OCI-LY3 (cell line): ENCODE results near the gene KRT6B.

ENCODE experiments used
- H2AFZ ChIP-seq: fragments of 200-600, 300-600 bp; shearing (Covaris generic); 2 replicates; pipeline ENCODE4 v1.6.0; 2014; ENCODE audit warnings: antibody characterized with exemption, low read depth, low read length
- H3K27ac ChIP-seq: fragments of 200-600, 300-600 bp; sonication (generic); 2 replicates; pipeline ENCODE4 v1.5.1; 2014; ENCODE audit warnings: mild to moderate bottlenecking, low read length, moderate library complexity, mixed read lengths
- H3K27me3 ChIP-seq: fragments of 200-600, 300-600 bp; sonication (generic); 2 replicates; pipeline ENCODE4 v1.6.1; 2014; ENCODE audit warnings: low read depth, low read length, mixed read lengths
- H3K36me3 ChIP-seq: fragments of 200-600, 300-600 bp; sonication (generic); replicated peaks from 2 replicates; pipeline ENCODE3; 2014; ENCODE audit warnings: low read depth, low read length, mixed read lengths
- H3K4me1 ChIP-seq: fragments of 300-600, 200-600 bp; sonication (generic); 2 replicates; pipeline ENCODE4 v1.6.1; 2014; ENCODE audit warnings: low read length, mixed read lengths
- H3K4me2 ChIP-seq: fragments of 200-600, 300-600 bp; sonication (generic); 2 replicates; pipeline ENCODE4 v1.6.1; 2014; ENCODE audit warnings: low read length, mixed read lengths
- H3K4me3 ChIP-seq: fragments of 300-600, 200-600 bp; sonication (generic); 2 replicates; pipeline ENCODE4 v1.5.1; 2014; ENCODE audit warnings: antibody characterized with exemption, mild to moderate bottlenecking, low read length, moderate library complexity
- H3K79me2 ChIP-seq: fragments of 300-600, 200-600 bp; shearing (Covaris generic); 2 replicates; pipeline ENCODE4 v1.6.1; 2014; ENCODE audit warnings: mild to moderate bottlenecking, low read length, mixed read lengths
- H3K9ac ChIP-seq: fragments of 300-600, 200-600 bp; shearing (Covaris generic); 2 replicates; pipeline ENCODE4 v1.6.0; 2014; ENCODE audit warnings: mild to moderate bottlenecking, low read length, moderate library complexity
- H3K9me3 ChIP-seq: fragments of 200-600, 300-600 bp; shearing (Covaris generic); 2 replicates; pipeline ENCODE4 v1.6.1; 2014; ENCODE audit warnings: low read length, mixed read lengths; ENCODE audit not compliant: insufficient read depth
- H4K20me1 ChIP-seq: fragments of 200-600, 300-600 bp; sonication (generic); 2 replicates; pipeline ENCODE4 v1.6.1; 2016; ENCODE audit warnings: low read length, mixed read lengths; ENCODE audit not compliant: insufficient read depth
- EZH2phosphoT487 ChIP-seq: fragments of 200-600 bp; shearing (Covaris generic); IDR thresholded peaks from 2 replicates; pipeline ENCODE4 v1.6.1; 2018; ENCODE audit warnings: antibody characterized with exemption, mixed run types, low read depth
- TF ChIP-seq, protein P1 (sequence below): fragments of 200-600, 300-600 bp; sonication (generic); IDR thresholded peaks from 2 replicates; pipeline ENCODE4 v1.5.1; 2014; ENCODE audit warnings: antibody characterized with exemption, low read length, low read depth

The KRT6B gene

DNA sequence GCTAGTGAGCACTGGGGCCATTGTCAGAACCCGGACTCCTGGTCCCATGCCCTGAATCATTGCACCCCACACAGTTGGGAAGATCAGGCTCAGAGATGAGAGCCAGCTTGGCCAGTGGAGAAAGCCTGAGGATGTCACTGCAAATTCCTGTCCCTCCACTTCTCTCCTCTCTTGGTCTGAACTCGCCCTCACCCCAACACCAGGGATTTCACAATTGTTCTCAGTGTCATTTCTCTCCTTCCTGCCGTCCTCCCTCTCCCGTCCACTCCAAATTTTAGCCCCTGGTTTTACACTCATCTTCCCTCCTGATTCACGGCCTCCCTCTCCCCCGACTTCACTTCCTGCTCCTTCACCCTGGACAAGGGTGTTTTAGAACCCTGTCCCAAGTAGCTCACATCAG, 28.9 kb downstream of the KRT6B start:
- H3K79me2 ChIP-seq, result no peaks in the 10 kb centered on the region
- H3K9ac ChIP-seq, result no peak overlapping the region
- no peak overlapping the region for H3K27ac ChIP-seq
- H3K27me3 ChIP-seq, result peaks cover 50% of the 10 kb centered on the region
- H3K4me2 ChIP-seq, result no peak overlapping the region
- H3K36me3 ChIP-seq, result no peaks in the 10 kb centered on the region
- H3K4me1 ChIP-seq, result no peaks in the 10 kb centered on the region
- H3K9me3 ChIP-seq, result no peaks in the 10 kb centered on the region
- TF ChIP-seq EZH2phosphoT487, result no peak
- TF ChIP-seq, protein P1, sequence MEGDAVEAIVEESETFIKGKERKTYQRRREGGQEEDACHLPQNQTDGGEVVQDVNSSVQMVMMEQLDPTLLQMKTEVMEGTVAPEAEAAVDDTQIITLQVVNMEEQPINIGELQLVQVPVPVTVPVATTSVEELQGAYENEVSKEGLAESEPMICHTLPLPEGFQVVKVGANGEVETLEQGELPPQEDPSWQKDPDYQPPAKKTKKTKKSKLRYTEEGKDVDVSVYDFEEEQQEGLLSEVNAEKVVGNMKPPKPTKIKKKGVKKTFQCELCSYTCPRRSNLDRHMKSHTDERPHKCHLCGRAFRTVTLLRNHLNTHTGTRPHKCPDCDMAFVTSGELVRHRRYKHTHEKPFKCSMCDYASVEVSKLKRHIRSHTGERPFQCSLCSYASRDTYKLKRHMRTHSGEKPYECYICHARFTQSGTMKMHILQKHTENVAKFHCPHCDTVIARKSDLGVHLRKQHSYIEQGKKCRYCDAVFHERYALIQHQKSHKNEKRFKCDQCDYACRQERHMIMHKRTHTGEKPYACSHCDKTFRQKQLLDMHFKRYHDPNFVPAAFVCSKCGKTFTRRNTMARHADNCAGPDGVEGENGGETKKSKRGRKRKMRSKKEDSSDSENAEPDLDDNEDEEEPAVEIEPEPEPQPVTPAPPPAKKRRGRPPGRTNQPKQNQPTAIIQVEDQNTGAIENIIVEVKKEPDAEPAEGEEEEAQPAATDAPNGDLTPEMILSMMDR, result no peak
- no peaks in the 10 kb centered on the region for H4K20me1 ChIP-seq
- H3K4me3 ChIP-seq, result no peak overlapping the region
- H2AFZ ChIP-seq, result no peak overlapping the region

DNA sequence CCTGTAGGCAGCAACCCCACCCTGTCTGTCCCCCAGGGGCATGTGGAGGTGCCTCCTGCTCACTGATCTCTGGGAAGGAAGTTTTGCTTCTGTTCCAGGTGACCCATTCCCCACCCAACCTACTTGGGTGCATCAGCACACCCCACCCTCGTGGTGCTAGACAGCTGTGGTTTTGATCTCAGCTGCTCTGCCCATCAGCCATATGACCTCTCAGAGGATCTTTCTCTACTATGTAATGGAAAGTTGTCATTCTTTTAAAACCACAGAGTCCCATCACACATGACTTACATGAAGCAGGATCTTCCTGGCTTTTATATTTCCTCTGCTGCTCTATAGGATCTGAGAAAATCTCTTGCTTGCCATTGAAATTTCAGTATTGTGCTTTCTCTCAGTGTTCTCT, 32.3 kb downstream of the KRT6B start:
- Histone ChIP-seq H3K36me3 (no peaks in the 10 kb centered on the region), H3K27me3 (peaks cover 27% of the 10 kb centered on the region), H2AFZ (no peak overlapping the region), H3K4me1 (no peaks in the 10 kb centered on the region), H3K4me3 (no peak overlapping the region), H3K9me3 (no peaks in the 10 kb centered on the region), H3K27ac (no peak overlapping the region), H3K9ac (no peak overlapping the region), H4K20me1 (no peaks in the 10 kb centered on the region), H3K79me2 (no peaks in the 10 kb centered on the region), H3K4me2 (no peak overlapping the region)
- TF ChIP-seq EZH2phosphoT487, result no peak
- TF ChIP-seq, protein P1, result no peak

DNA sequence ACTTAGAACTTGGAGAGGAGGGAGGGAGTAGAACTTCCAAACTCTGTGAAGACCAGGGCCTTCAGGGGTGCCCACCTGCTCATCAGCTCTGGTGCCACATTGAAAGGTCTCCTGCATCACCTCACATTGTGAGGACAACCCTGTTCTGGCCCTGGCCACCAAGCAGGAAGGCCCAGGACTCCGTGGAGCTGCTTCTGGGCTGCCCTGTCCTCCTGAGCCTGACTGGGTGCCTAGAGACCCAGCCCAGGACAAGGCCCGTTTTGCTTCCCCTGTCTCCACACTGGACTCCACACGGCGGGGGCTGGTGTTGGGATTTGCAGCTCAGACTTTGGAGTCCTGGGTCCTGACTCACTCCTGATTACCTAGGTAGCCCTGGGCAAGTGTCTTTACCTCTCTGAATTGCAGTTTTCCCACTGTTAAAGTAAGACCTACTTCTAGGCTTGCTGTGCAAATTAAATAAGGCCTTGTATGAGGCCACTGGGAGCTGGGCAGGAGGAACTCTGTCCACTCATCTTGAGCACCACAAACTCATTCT, 33.3 kb downstream of the KRT6B start:
- Histone ChIP-seq H3K27me3 (peaks cover 27% of the 10 kb centered on the region), H3K9me3 (no peaks in the 10 kb centered on the region), H4K20me1 (no peaks in the 10 kb centered on the region), H2AFZ (no peak overlapping the region), H3K4me2 (no peak overlapping the region), H3K36me3 (no peaks in the 10 kb centered on the region), H3K27ac (no peak overlapping the region), H3K4me1 (no peaks in the 10 kb centered on the region), H3K79me2 (no peaks in the 10 kb centered on the region), H3K4me3 (no peak overlapping the region), H3K9ac (no peak overlapping the region)
- TF ChIP-seq EZH2phosphoT487, result no peak
- TF ChIP-seq, protein P1, result no peak

DNA sequence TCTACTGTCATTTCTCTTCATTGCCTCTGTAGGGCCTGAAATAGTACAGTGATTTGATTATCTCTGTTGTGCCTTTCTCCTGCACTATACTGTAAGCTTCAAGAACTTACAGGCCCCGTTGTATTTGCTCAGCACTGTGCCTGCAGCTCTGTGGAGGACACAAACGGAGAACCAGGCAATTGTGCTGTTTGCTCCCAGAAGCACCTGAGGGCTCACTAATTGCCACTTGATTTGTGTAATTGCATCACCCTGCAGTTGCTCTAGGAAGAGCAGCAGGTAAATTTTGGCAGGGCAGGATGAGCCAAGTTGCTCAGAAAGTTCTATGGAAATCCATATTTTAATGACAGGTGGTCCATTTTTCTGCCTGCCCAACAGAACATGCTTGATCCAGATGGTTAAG, 34.2 kb downstream of the KRT6B start:
- no peaks in the 10 kb centered on the region for H4K20me1 ChIP-seq
- no peak overlapping the region for H2AFZ ChIP-seq
- TF ChIP-seq, protein P1, result no peak
- H3K4me1 ChIP-seq, result no peaks in the 10 kb centered on the region
- no peak overlapping the region for H3K27ac ChIP-seq
- H3K9ac ChIP-seq, result no peak overlapping the region
- H3K9me3 ChIP-seq, result no peaks in the 10 kb centered on the region
- H3K4me2 ChIP-seq, result no peak overlapping the region
- peaks cover 20% of the 10 kb centered on the region for H3K27me3 ChIP-seq
- no peak overlapping the region for H3K4me3 ChIP-seq
- no peaks in the 10 kb centered on the region for H3K79me2 ChIP-seq
- H3K36me3 ChIP-seq, result no peaks in the 10 kb centered on the region
